Fibroblast of mammary gland (primary cell): Measurements from ENCODE around the gene TLNRD1.
"Not testable (repeated sequence)": the region's sequence is repeated elsewhere in the genome, so short reads cannot be mapped to it uniquely, and the experiment has no call there.

Source experiments
- DNase-seq: peaks from one replicate; pipeline ENCODE4 v3.0.0-alpha.2; 2010; ENCODE audit warnings: low read depth
- H3K4me3 ChIP-seq: 2 replicates; pipeline ENCODE4 v1.5.1; 2011; ENCODE audit warnings: low read depth, mild to moderate bottlenecking, low read length, moderate library complexity; ENCODE audit not compliant: control insufficient read depth
- TF ChIP-seq, protein P1 (sequence below): conservative IDR thresholded peaks from 2 replicates; pipeline ENCODE4 v1.5.1; 2011; ENCODE audit warnings: low read depth, low read length, inconsistent platforms; ENCODE audit not compliant: control insufficient read depth, insufficient read depth

Gene TLNRD1

GRCh38 chr15:81000624-81001151 lies at the start of gene TLNRD1:
Gene TLNRD1, plus strand, starts transcription at chr15:81000923. Its CDS starts 1,349 bp downstream, at chr15:81002272.
- H3K4me3 ChIP-seq: peak within 1 kb of the TSS; percentile 89
- DNase-seq: peak; percentile 90
- TF ChIP-seq, protein P1, sequence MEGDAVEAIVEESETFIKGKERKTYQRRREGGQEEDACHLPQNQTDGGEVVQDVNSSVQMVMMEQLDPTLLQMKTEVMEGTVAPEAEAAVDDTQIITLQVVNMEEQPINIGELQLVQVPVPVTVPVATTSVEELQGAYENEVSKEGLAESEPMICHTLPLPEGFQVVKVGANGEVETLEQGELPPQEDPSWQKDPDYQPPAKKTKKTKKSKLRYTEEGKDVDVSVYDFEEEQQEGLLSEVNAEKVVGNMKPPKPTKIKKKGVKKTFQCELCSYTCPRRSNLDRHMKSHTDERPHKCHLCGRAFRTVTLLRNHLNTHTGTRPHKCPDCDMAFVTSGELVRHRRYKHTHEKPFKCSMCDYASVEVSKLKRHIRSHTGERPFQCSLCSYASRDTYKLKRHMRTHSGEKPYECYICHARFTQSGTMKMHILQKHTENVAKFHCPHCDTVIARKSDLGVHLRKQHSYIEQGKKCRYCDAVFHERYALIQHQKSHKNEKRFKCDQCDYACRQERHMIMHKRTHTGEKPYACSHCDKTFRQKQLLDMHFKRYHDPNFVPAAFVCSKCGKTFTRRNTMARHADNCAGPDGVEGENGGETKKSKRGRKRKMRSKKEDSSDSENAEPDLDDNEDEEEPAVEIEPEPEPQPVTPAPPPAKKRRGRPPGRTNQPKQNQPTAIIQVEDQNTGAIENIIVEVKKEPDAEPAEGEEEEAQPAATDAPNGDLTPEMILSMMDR: no peak

DNA sequence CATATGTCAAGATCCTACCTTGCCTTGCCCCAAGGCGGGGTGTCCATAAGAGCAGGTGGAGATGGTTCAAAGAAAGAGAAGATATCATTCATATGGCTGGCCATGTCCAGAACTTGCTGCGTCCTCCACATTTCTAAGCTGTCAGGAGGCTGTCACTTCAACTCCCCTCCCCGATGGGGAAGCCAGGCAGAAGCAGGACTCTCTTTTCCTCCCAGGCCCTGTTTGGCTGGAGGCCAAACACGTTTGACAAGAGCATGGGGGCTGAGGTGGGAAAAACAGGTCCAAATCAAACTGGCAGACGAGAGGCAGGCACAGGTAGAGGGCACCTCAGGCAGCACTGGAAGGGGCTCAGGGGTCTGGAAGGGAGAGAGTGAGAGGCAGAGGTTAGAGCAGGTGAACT lies 48.8 kb upstream of the TLNRD1 start:
- DNase-seq: no peak
- TF ChIP-seq, protein P1: no peak
- no peak overlapping the region for H3K4me3 ChIP-seq

DNA sequence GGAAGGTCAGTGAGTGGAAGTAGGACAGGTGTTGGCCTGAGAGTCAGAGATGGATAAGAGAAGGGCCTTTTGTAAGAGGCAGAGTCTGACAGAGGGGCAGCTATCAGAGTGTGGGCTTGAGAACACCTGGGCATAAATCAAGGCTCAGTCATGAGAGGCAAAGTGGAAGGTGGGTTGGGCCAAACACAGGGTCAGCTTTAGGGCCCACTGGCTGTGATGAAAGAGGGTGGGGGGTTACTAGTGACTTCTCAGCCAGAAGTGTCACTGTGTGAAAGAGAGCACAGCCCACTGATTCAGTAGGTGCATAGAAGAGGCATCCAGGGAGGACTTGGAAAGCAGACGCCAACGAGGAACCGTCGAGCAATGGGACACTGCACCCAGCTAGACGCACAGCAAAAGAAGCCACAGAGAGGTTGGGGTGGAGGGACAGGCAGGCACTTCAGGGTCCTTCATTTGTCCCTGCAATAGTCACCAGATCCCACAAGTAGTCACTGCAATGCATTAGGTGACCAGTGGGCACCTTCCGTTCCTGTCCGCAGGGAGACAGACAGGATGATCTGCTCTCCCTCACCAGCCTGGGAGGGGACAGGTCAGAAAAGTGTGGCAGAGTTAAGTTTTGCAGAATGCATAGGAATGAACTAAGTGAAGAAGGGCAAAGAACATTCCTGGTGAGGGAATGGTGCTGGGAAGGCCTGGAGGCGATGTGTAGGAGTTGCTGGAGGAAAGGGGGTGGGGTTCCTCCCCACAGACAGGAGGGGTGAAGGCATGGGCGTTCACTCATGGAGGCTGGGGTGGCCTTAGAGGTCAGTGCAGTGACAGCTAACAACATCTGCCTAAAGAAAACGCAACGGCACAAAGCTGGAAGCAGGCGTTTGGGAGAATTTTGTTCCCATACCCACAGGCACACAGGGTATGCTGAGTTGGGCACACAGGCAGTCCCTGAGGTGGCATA lies 47.4 kb upstream of the TLNRD1 start:
- TF ChIP-seq, protein P1: no peak
- H3K4me3 ChIP-seq: no peak overlapping the region
- DNase-seq: no peak

GRCh38 chr15:80953953-80954778 lies 46.6 kb upstream of the TLNRD1 start:
- no peak for DNase-seq

GRCh38 chr15:80955571-80956452 lies 44.9 kb upstream of the TLNRD1 start:
- not testable (repeated sequence) for H3K4me3 ChIP-seq
- peak; percentile 95 for DNase-seq

More at GRCh38 chr15:80953953-80954778, 46.6 kb upstream of the TLNRD1 start:
- TF ChIP-seq, protein P1: no peak
- H3K4me3 ChIP-seq: no peak overlapping the region

DNA sequence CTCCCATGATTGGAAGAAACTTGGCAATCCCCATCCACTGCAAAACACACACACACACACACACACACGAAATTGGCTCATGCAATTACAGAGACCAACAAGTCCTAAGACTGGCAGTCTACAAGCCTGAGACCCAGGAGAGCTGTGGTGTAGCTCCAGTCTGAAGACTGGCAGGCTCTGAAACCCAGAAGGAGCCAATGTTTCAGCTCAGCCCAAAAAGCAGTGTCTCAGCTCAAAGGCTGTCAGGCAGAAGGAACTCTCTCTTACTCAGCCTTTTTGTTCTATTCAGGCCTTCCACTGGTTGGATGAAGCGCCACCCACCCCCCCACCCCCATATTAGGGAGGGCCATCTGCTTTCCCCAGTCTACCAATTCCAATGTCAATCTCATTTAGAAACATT lies 43.2 kb upstream of the TLNRD1 start:
- TF ChIP-seq, protein P1: no peak
- H3K4me3 ChIP-seq: no peak overlapping the region
- no peak for DNase-seq
